ENCODE measurements around the gene IQSEC2.

- no peak for TF ChIP-seq CTCF (IDR thresholded peaks at IDR 0.05)
- no peak for TF ChIP-seq POLR2A (IDR thresholded peaks at IDR 0.05)
Observed at GRCh38 chrX:53233536-53233935, 47.8 kb downstream of the IQSEC2 start.

Data from heart left ventricle (tissue), 13 donors.